ENCODE results near the gene TSHZ2. TPM values are rescaled to one million over a fixed set of nuclear protein-coding genes. Genes with fewer than 3 reads are reported as not detected.

Gene TSHZ2
- total RNA-seq, 4 donors from 2014 or later, result 1.0 to 3.5 (median 2.8) TPM

DNA sequence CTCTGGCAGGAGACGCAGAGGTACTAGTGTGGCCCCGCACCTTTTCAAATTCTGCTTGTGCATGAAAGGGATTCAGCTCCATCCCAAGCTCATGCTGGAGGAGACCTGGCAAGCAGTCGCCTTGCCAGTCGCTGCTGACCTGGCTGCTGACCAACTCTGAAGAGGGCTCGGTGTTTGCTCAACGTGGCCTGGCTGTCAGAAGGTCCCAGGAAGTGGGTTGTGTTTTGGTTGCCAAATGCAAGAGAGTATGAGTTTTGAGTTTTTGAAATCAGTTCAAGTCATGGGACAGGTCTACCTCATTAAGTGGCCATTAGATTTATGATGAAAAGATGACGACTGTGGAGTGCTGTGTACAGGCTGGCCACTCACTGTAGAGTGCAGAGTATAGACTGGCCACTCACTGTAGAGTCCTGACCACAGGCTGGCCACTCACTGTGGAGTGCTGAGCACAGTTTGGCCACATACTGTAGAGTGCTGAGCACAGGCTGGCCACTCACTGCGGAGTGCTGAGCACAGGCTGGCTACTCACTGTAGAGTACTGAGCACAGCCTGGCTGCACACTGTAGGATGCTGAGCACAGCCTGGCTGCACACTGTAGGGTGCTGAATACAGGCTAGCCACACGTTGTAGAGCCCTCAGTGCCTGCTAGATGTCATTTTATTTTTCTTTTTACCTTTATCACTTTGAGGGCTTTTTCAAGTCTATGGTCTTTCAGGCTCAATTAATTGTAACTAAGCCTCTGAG is 427.6 kb downstream of the TSHZ2 start:
- intact Hi-C loops (cut with DNase I; ENCODE audit: low total_unique reads) (loop anchor here (1.0 kb wide), 1 partner anchor 19 kb away; no protein-coding TSS in a partner anchor), in situ Hi-C loops (cut with MboI; ENCODE audit: low sequenced_read_pairs in 4 of 4) (no loop called here)
- TF ChIP-seq, protein P1, sequence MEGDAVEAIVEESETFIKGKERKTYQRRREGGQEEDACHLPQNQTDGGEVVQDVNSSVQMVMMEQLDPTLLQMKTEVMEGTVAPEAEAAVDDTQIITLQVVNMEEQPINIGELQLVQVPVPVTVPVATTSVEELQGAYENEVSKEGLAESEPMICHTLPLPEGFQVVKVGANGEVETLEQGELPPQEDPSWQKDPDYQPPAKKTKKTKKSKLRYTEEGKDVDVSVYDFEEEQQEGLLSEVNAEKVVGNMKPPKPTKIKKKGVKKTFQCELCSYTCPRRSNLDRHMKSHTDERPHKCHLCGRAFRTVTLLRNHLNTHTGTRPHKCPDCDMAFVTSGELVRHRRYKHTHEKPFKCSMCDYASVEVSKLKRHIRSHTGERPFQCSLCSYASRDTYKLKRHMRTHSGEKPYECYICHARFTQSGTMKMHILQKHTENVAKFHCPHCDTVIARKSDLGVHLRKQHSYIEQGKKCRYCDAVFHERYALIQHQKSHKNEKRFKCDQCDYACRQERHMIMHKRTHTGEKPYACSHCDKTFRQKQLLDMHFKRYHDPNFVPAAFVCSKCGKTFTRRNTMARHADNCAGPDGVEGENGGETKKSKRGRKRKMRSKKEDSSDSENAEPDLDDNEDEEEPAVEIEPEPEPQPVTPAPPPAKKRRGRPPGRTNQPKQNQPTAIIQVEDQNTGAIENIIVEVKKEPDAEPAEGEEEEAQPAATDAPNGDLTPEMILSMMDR (IDR thresholded peaks at IDR 0.05 in 4 of 5, conservative IDR thresholded peaks at IDR 0.05 in 1 of 5), result no peak
- no peak for TF ChIP-seq POLR2A (IDR thresholded peaks at IDR 0.05)
- no peaks in the 10 kb centered on the region for H3K9me3 ChIP-seq
- H3K27me3 ChIP-seq, result no peaks in the 10 kb centered on the region
- no peak for DNase-seq
- H3K27ac ChIP-seq, result no peak overlapping the region
- no peak for ATAC-seq
- no peaks in the 10 kb centered on the region for H3K36me3 ChIP-seq
- no peak overlapping the region for H3K4me3 ChIP-seq
- H3K4me1 ChIP-seq, result peaks cover 0 to 4% of the 10 kb centered on the region in 2 donors

- intact Hi-C loops (cut with DNase I; ENCODE audit: low total_unique reads), result no loop called here
- DNase-seq, result no peak
- Histone ChIP-seq H3K9me3 (no peaks in the 10 kb centered on the region), H3K36me3 (no peaks in the 10 kb centered on the region), H3K27me3 (no peaks in the 10 kb centered on the region), H3K4me3 (no peak overlapping the region), H3K4me1 (no peaks in the 10 kb centered on the region), H3K27ac (no peak overlapping the region)
- ATAC-seq, result no peak
- TF ChIP-seq, protein P1 (IDR thresholded peaks at IDR 0.05 in 4 of 5, conservative IDR thresholded peaks at IDR 0.05 in 1 of 5), result no peak
- no peak for TF ChIP-seq POLR2A (IDR thresholded peaks at IDR 0.05)
- in situ Hi-C loops (cut with MboI; ENCODE audit: low sequenced_read_pairs in 4 of 4), result no loop called here
These were observed 430.3 kb downstream of the TSHZ2 start for GRCh38 chr20:53402233-53403005.

GRCh38 chr20:53403029-53403428 is 430.9 kb downstream of the TSHZ2 start:
- in situ Hi-C loops (cut with MboI; ENCODE audit: low sequenced_read_pairs in 4 of 4), result no loop called here
- Histone ChIP-seq H3K4me1 (no peaks in the 10 kb centered on the region), H3K9me3 (no peaks in the 10 kb centered on the region), H3K4me3 (no peak overlapping the region), H3K36me3 (no peaks in the 10 kb centered on the region), H3K27ac (no peak overlapping the region), H3K27me3 (no peaks in the 10 kb centered on the region)
- intact Hi-C loops (cut with DNase I; ENCODE audit: low total_unique reads), result no loop called here
- ATAC-seq (no peak), DNase-seq (no peak)
- TF ChIP-seq, protein P1 (IDR thresholded peaks at IDR 0.05 in 4 of 5, conservative IDR thresholded peaks at IDR 0.05 in 1 of 5), result no peak
- TF ChIP-seq POLR2A (IDR thresholded peaks at IDR 0.05), result no peak

- no peaks in the 10 kb centered on the region for H3K27me3 ChIP-seq
- in situ Hi-C loops (cut with MboI; ENCODE audit: low sequenced_read_pairs in 4 of 4), result no loop called here
- ATAC-seq (no peak), DNase-seq (no peak)
- H3K27ac ChIP-seq, result no peak overlapping the region
- peaks cover 0 to 10% of the 10 kb centered on the region in 2 donors for H3K4me1 ChIP-seq
- no peaks in the 10 kb centered on the region for H3K36me3 ChIP-seq
- H3K4me3 ChIP-seq, result no peak overlapping the region
- intact Hi-C loops (cut with DNase I; ENCODE audit: low total_unique reads), result no loop called here
- TF ChIP-seq, protein P1 (IDR thresholded peaks at IDR 0.05 in 4 of 5, conservative IDR thresholded peaks at IDR 0.05 in 1 of 5), result no peak
- TF ChIP-seq POLR2A (IDR thresholded peaks at IDR 0.05), result no peak
- H3K9me3 ChIP-seq, result no peaks in the 10 kb centered on the region
These were observed 433.0 kb downstream of the TSHZ2 start for GRCh38 chr20:53405139-53405538.
